ENCODE data around the gene JAKMIP3.

Gene JAKMIP3

DNA sequence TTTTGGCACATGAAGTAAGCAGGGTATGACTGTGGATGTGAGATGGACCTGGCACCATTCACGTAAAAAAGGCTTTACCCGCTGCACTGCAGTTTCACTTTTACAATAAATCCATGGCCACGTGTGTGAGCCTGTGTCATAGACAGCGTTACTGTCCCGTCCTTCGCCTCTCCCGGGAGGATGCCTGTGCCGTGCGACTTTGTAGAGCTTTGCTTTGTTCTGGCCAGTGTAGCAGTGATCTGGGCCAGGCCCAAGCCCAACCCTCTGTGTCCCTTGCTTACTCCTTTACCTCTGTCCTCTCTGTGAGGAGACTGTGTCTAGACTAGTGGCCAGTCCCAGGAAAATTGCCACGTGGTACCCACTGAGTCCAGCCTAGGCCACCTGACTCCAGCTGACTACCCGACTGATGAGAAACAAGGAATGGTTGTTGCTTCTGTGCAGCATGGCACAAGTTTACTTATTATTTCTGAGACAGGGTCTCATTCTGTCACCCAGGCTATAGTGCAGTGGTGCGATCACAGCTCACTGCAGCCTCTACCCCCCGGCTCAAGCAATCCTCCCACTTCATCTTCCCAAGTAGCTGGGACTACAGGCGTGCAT is 48.1 kb downstream of the JAKMIP3 start:
- DNase-seq: no peak

DNA sequence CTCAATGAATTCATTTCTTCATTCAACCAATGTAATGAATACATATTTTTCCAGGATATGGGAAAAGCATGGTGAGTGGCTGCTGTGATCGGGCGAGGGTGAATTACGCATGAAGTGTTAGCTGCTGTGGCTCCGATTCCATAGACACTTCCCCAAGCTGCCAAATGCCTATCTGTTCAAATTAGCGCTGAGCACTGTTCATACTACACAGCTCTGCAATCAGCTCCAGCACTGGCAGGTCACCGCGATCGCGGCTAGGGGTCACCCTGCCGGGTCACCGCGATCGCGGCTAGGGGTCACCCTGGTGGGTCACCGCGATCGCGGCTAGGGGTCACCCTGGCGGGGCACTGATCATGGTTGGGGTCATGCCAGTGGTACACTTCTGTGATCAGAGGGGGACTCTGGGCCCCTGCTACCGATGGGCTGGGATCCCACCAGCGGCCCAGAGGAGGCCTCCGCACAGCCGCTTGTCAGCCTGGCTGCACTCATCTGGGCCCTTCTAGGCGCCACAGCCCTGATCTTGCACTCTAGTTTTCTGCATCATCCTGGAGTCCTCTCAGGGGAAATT is 49.3 kb downstream of the JAKMIP3 start:
- DNase-seq: no peak
